ENCODE results near the gene GLYATL3. TPM values are rescaled to one million over a fixed set of nuclear protein-coding genes. Genes with fewer than 3 reads are reported as not detected.

GLYATL3 gene
- total RNA-seq, 1 experiment from 2014 or later, result not detected

GRCh38 chr6:49499126-49499525 lies 597 bp upstream of the GLYATL3 start:
- Histone ChIP-seq H3K9me3 (ENCODE audit: low read length) (no peaks in the 10 kb centered on the region), H4K20me1 (ENCODE audit: insufficient read depth, low read depth, low read length) (no peaks in the 10 kb centered on the region), H3K27ac (ENCODE audit: low read length) (no peak overlapping the region), H3K36me3 (ENCODE audit: insufficient read depth, low read length) (no peaks in the 10 kb centered on the region), H3K79me2 (ENCODE audit: low read length) (no peaks in the 10 kb centered on the region), H2AFZ (ENCODE audit: low read length) (no peak overlapping the region), H3K9ac (ENCODE audit: low read length) (no peak overlapping the region), H3K4me1 (ENCODE audit: low read length) (no peaks in the 10 kb centered on the region), H3K4me3 (ENCODE audit: low read length) (no peak overlapping the region), H3K4me2 (ENCODE audit: low read depth, low read length, poor library complexity, severe bottlenecking) (no peak overlapping the region), H3K27me3 (ENCODE audit: low read length) (no peaks in the 10 kb centered on the region), H3K9me2 (replicated peaks; ENCODE audit: insufficient read depth, low read length) (no peaks in the 10 kb centered on the region)
- DNase-seq, result no peak

GRCh38 chr6:49504666-49505065 lies 4.9 kb downstream of the GLYATL3 start:
- H3K4me2 ChIP-seq (ENCODE audit: low read depth, low read length, poor library complexity, severe bottlenecking), result no peak overlapping the region
- no peak overlapping the region for H3K27ac ChIP-seq (ENCODE audit: low read length)
- no peak overlapping the region for H3K4me3 ChIP-seq (ENCODE audit: low read length)
- no peaks in the 10 kb centered on the region for H3K79me2 ChIP-seq (ENCODE audit: low read length)
- no peaks in the 10 kb centered on the region for H3K36me3 ChIP-seq (ENCODE audit: insufficient read depth, low read length)
- no peaks in the 10 kb centered on the region for H3K4me1 ChIP-seq (ENCODE audit: low read length)
- no peaks in the 10 kb centered on the region for H3K9me3 ChIP-seq (ENCODE audit: low read length)
- H4K20me1 ChIP-seq (ENCODE audit: insufficient read depth, low read depth, low read length), result no peaks in the 10 kb centered on the region
- H2AFZ ChIP-seq (ENCODE audit: low read length), result no peak overlapping the region
- DNase-seq, result no peak
- H3K27me3 ChIP-seq (ENCODE audit: low read length), result no peaks in the 10 kb centered on the region
- no peak overlapping the region for H3K9ac ChIP-seq (ENCODE audit: low read length)
- no peaks in the 10 kb centered on the region for H3K9me2 ChIP-seq (replicated peaks; ENCODE audit: insufficient read depth, low read length)

GRCh38 chr6:49506569-49507111 lies 6.9 kb downstream of the GLYATL3 start:
- Histone ChIP-seq H3K9me3 (ENCODE audit: low read length) (no peaks in the 10 kb centered on the region), H3K36me3 (ENCODE audit: insufficient read depth, low read length) (no peaks in the 10 kb centered on the region), H3K9ac (ENCODE audit: low read length) (no peak overlapping the region), H4K20me1 (ENCODE audit: insufficient read depth, low read depth, low read length) (no peaks in the 10 kb centered on the region), H3K4me3 (ENCODE audit: low read length) (no peak overlapping the region), H2AFZ (ENCODE audit: low read length) (no peak overlapping the region), H3K4me1 (ENCODE audit: low read length) (no peaks in the 10 kb centered on the region), H3K27me3 (ENCODE audit: low read length) (0 out of 2 replicates have a peak, but pooled peaks cover 2% of the 10 kb centered on the region), H3K9me2 (replicated peaks; ENCODE audit: insufficient read depth, low read length) (no peaks in the 10 kb centered on the region), H3K79me2 (ENCODE audit: low read length) (no peaks in the 10 kb centered on the region), H3K4me2 (ENCODE audit: low read depth, low read length, poor library complexity, severe bottlenecking) (no peak overlapping the region), H3K27ac (ENCODE audit: low read length) (no peak overlapping the region)
- DNase-seq, result no peak

GRCh38 chr6:49509342-49509741 lies 9.6 kb downstream of the GLYATL3 start:
- Histone ChIP-seq H3K4me2 (ENCODE audit: low read depth, low read length, poor library complexity, severe bottlenecking) (no peak overlapping the region), H3K27ac (ENCODE audit: low read length) (no peak overlapping the region), H2AFZ (ENCODE audit: low read length) (no peak overlapping the region), H3K4me3 (ENCODE audit: low read length) (no peak overlapping the region), H3K27me3 (ENCODE audit: low read length) (0 out of 2 replicates have a peak, but pooled peaks cover 2% of the 10 kb centered on the region), H3K9me2 (replicated peaks; ENCODE audit: insufficient read depth, low read length) (no peaks in the 10 kb centered on the region), H3K4me1 (ENCODE audit: low read length) (no peaks in the 10 kb centered on the region), H4K20me1 (ENCODE audit: insufficient read depth, low read depth, low read length) (no peaks in the 10 kb centered on the region), H3K79me2 (ENCODE audit: low read length) (no peaks in the 10 kb centered on the region), H3K9ac (ENCODE audit: low read length) (no peak overlapping the region), H3K9me3 (ENCODE audit: low read length) (no peaks in the 10 kb centered on the region), H3K36me3 (ENCODE audit: insufficient read depth, low read length) (no peaks in the 10 kb centered on the region)
- no peak for DNase-seq

GRCh38 chr6:49513153-49513989 lies 13.6 kb downstream of the GLYATL3 start:
- no peak overlapping the region for H3K27ac ChIP-seq (ENCODE audit: low read length)
- no peaks in the 10 kb centered on the region for H3K9me2 ChIP-seq (replicated peaks; ENCODE audit: insufficient read depth, low read length)
- H3K4me3 ChIP-seq (ENCODE audit: low read length), result no peak overlapping the region
- 0 out of 2 replicates have a peak, but pooled peaks cover 2% of the 10 kb centered on the region for H3K27me3 ChIP-seq (ENCODE audit: low read length)
- H3K36me3 ChIP-seq (ENCODE audit: insufficient read depth, low read length), result no peaks in the 10 kb centered on the region
- no peaks in the 10 kb centered on the region for H3K9me3 ChIP-seq (ENCODE audit: low read length)
- H3K9ac ChIP-seq (ENCODE audit: low read length), result no peak overlapping the region
- no peak for DNase-seq
- no peaks in the 10 kb centered on the region for H3K4me1 ChIP-seq (ENCODE audit: low read length)
- H3K4me2 ChIP-seq (ENCODE audit: low read depth, low read length, poor library complexity, severe bottlenecking), result no peak overlapping the region
- H3K79me2 ChIP-seq (ENCODE audit: low read length), result no peaks in the 10 kb centered on the region
- H2AFZ ChIP-seq (ENCODE audit: low read length), result no peak overlapping the region
- no peaks in the 10 kb centered on the region for H4K20me1 ChIP-seq (ENCODE audit: insufficient read depth, low read depth, low read length)

GRCh38 chr6:49514571-49515484 lies 15.1 kb downstream of the GLYATL3 start:
- Histone ChIP-seq H3K9ac (ENCODE audit: low read length) (no peak overlapping the region), H4K20me1 (ENCODE audit: insufficient read depth, low read depth, low read length) (no peaks in the 10 kb centered on the region), H3K27ac (ENCODE audit: low read length) (no peak overlapping the region), H3K9me2 (replicated peaks; ENCODE audit: insufficient read depth, low read length) (no peaks in the 10 kb centered on the region), H3K36me3 (ENCODE audit: insufficient read depth, low read length) (no peaks in the 10 kb centered on the region), H3K27me3 (ENCODE audit: low read length) (0 out of 2 replicates have a peak, but pooled peaks cover 2% of the 10 kb centered on the region), H3K4me1 (ENCODE audit: low read length) (no peaks in the 10 kb centered on the region), H3K79me2 (ENCODE audit: low read length) (no peaks in the 10 kb centered on the region), H3K9me3 (ENCODE audit: low read length) (no peaks in the 10 kb centered on the region), H3K4me3 (ENCODE audit: low read length) (no peak overlapping the region), H2AFZ (ENCODE audit: low read length) (no peak overlapping the region), H3K4me2 (ENCODE audit: low read depth, low read length, poor library complexity, severe bottlenecking) (no peak overlapping the region)
- no peak for DNase-seq

GRCh38 chr6:49515485-49516146 lies 15.9 kb downstream of the GLYATL3 start:
- H3K9ac ChIP-seq (ENCODE audit: low read length), result no peak overlapping the region
- H3K27me3 ChIP-seq (ENCODE audit: low read length), result 0 out of 2 replicates have a peak, but pooled peaks cover 2% of the 10 kb centered on the region
- no peaks in the 10 kb centered on the region for H3K36me3 ChIP-seq (ENCODE audit: insufficient read depth, low read length)
- no peaks in the 10 kb centered on the region for H3K9me2 ChIP-seq (replicated peaks; ENCODE audit: insufficient read depth, low read length)
- no peak overlapping the region for H2AFZ ChIP-seq (ENCODE audit: low read length)
- no peak overlapping the region for H3K4me3 ChIP-seq (ENCODE audit: low read length)
- no peaks in the 10 kb centered on the region for H3K79me2 ChIP-seq (ENCODE audit: low read length)
- no peak for DNase-seq
- no peaks in the 10 kb centered on the region for H3K4me1 ChIP-seq (ENCODE audit: low read length)
- H4K20me1 ChIP-seq (ENCODE audit: insufficient read depth, low read depth, low read length), result no peaks in the 10 kb centered on the region
- no peak overlapping the region for H3K27ac ChIP-seq (ENCODE audit: low read length)
- H3K9me3 ChIP-seq (ENCODE audit: low read length), result no peaks in the 10 kb centered on the region
- no peak overlapping the region for H3K4me2 ChIP-seq (ENCODE audit: low read depth, low read length, poor library complexity, severe bottlenecking)

All from Karpas-422 (cell line).